Lung (tissue), 12 donors: ENCODE data around the gene EYS. TPM values are rescaled to one million over a fixed set of nuclear protein-coding genes. Genes with fewer than 3 reads are reported as not detected.
A peak's percentile ranks its signal among the peaks of the same experiment; 100 is the strongest.

ENCODE experiments used
- ATAC-seq: fragments of 200-7000 bp; cut with Tn5 transposase; one replicate; pipeline ENCODE4 v1.9.1; 2020; ENCODE audit warnings: moderate number of reproducible peaks; ENCODE audit not compliant: insufficient read depth, low FRiP score
- DNase-seq, 3 donors: peaks; one replicate each; pipeline ENCODE4 v3.0.0-alpha.2; 2013 to 2017
- H3K27ac ChIP-seq, 2 donors: one replicate each; pipeline ENCODE4 v1.5.1; 2013; ENCODE audit warnings: mild to moderate bottlenecking in 2 of 2, moderate library complexity in 2 of 2, control low read depth in 1 of 2, inconsistent platforms in 1 of 2, low read depth in 1 of 2, low read length in 1 of 2
- H3K27me3 ChIP-seq, 3 donors: one replicate each; pipeline ENCODE4 v1.5.1; 2013; ENCODE audit warnings: low read length in 2 of 3; ENCODE audit not compliant: control insufficient read depth in 3 of 3, insufficient read depth in 3 of 3
- H3K36me3 ChIP-seq, 4 donors: one replicate each; pipeline ENCODE4 v1.5.1; 2013; ENCODE audit warnings: low read length in 4 of 4, mild to moderate bottlenecking in 1 of 4, moderate library complexity in 1 of 4; ENCODE audit not compliant: control insufficient read depth in 4 of 4, insufficient read depth in 4 of 4
- H3K4me1 ChIP-seq, 5 donors: one replicate each; pipeline ENCODE4 v1.5.1; 2013; ENCODE audit warnings: low read length in 5 of 5, mild to moderate bottlenecking in 2 of 5, moderate library complexity in 1 of 5; ENCODE audit not compliant: control insufficient read depth in 5 of 5, insufficient read depth in 5 of 5
- H3K4me3 ChIP-seq: one replicate; pipeline ENCODE4 v1.5.1; 2013; ENCODE audit warnings: mild to moderate bottlenecking, control low read depth, moderate library complexity
- H3K9ac ChIP-seq, 2 donors: one replicate each; pipeline ENCODE4 v1.5.1; 2013; ENCODE audit warnings: low read length in 2 of 2, control low read depth in 1 of 2; ENCODE audit not compliant: insufficient read depth in 1 of 2
- H3K9me3 ChIP-seq, 4 donors: one replicate each; pipeline ENCODE4 v1.5.1; 2013; ENCODE audit warnings: low read length in 3 of 4, mild to moderate bottlenecking in 1 of 4, moderate library complexity in 1 of 4; ENCODE audit not compliant: control insufficient read depth in 4 of 4, insufficient read depth in 3 of 4
- CTCF ChIP-seq: IDR thresholded peaks from 2 replicates; pipeline ENCODE4 v1.5.1; 2012; ENCODE audit warnings: mild to moderate bottlenecking; ENCODE audit errors: control extremely low read depth, extremely low read depth
- WGBS, 2 donors: extraction: QIAGEN DNeasy Blood & Tissue Kit; methylation state at CpG; one replicate each; pipeline ENCODE4 v1.1.7; 2013; 5-methylcytosine and 5-hydroxymethylcytosine counted together
- polyA plus RNA-seq, 2 donors: library from polyadenylated mRNA; stranded (reverse); fragments of 200-250 nt; gene quantifications; one replicate each; pipeline ENCODE4 v1.2.1, GENCODE V29; 2013
- total RNA-seq, 2 donors: library from RNA; depleted of rRNA in 1 of 2; stranded (reverse); fragments of >200 nt in 1 of 2; gene quantifications; one replicate each; pipeline ENCODE4 v1.2.1, GENCODE V29; 2014 to 2021
- donor health status: control.
- donor health status: control.
- donor health status: Bipolar disorder and iron deficiency.
- donor health status: healthy.
- donor health status: DM: yes; HTN: yes; CAD: no.

The EYS gene
- total and polyA plus RNA-seq, 4 donors, result 0.06 to 0.34 (median 0.12) TPM

DNA sequence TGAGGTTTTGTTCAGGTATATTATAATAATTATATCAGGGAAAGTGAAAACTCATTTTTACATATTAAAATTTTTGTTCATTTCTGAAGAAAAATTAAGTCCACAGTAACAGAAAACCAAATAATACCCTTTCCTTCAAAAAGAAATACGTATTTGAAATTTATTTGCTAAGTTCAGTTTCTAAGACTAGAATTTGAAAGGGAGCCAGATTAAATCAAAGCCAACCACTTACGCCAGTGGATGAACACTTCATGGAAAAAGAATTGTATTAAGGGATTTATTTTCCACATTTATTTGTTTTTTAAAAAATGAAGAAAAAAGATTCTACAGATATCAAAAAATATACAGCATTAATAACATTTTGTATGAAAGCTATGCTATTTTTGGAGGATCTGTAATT, 654.4 kb downstream of the EYS start:
- WGBS, 2 donors, result 63 to 67% methylated on average over 2 of the region's 2 CpGs
- no peak for ATAC-seq
- Histone ChIP-seq H3K4me3 (no peak overlapping the region), H3K9me3 (peaks cover 0 to 2% (median 0%) of the 10 kb centered on the region in 4 donors), H3K27me3 (no peaks in the 10 kb centered on the region), H3K27ac (no peak overlapping the region), H3K4me1 (no peaks in the 10 kb centered on the region), H3K36me3 (no peaks in the 10 kb centered on the region), H3K9ac (no peak overlapping the region)
- no peak for TF ChIP-seq CTCF
- DNase-seq, result peak in 2 of 3 donors; percentile 5 to 23

DNA sequence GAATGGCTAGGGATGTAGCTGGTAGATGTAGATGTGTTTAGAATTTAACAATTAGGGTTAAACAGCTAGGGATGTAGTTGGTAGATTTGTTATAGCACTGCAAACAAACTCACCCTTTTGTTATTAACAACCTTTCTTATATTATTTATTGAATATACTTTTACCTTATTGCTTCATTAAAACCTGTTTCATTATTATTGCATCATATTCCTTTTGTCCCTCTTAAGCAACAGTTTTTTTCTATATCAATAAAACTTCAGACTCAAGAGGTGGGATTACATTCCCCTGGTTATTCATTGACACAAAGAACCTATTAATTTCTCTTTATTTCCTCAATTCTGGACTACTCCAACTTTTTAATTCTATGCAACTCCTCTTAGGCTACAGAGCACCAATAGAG, 661.2 kb downstream of the EYS start:
- Histone ChIP-seq H3K36me3 (no peaks in the 10 kb centered on the region), H3K9ac (no peak overlapping the region), H3K27me3 (no peaks in the 10 kb centered on the region), H3K9me3 (peaks cover 0 to 2% (median 0%) of the 10 kb centered on the region in 4 donors), H3K27ac (no peak overlapping the region), H3K4me3 (no peak overlapping the region), H3K4me1 (no peaks in the 10 kb centered on the region)
- TF ChIP-seq CTCF, result no peak
- ATAC-seq (no peak), DNase-seq (no peak)

- no peaks in the 10 kb centered on the region for H3K36me3 ChIP-seq
- no peaks in the 10 kb centered on the region for H3K27me3 ChIP-seq
- no peaks in the 10 kb centered on the region for H3K9me3 ChIP-seq
- H3K9ac ChIP-seq, result no peak overlapping the region
- H3K4me3 ChIP-seq, result no peak overlapping the region
- TF ChIP-seq CTCF, result no peak
- no peak for DNase-seq
- WGBS, 2 donors, result 66 to 77% methylated on average over 1 of the region's 1 CpG
- no peaks in the 10 kb centered on the region for H3K4me1 ChIP-seq
- ATAC-seq, result no peak
- no peak overlapping the region for H3K27ac ChIP-seq
Measured at GRCh38 chr6:65014006-65014405, 693.0 kb downstream of the EYS start.

- Histone ChIP-seq H3K27ac (no peak overlapping the region), H3K4me3 (no peak overlapping the region), H3K9ac (no peak overlapping the region), H3K4me1 (no peaks in the 10 kb centered on the region), H3K36me3 (no peaks in the 10 kb centered on the region), H3K9me3 (peaks cover 0 to 4% (median 0%) of the 10 kb centered on the region in 4 donors), H3K27me3 (no peaks in the 10 kb centered on the region)
- no peak for TF ChIP-seq CTCF
- peak in 2 of 3 donors; percentile 6 to 34 for DNase-seq
- no peak for ATAC-seq
- 86 to 89% methylated on average over 2 of the region's 2 CpGs for WGBS, 2 donors
Measured at GRCh38 chr6:65006788-65007187, 700.2 kb downstream of the EYS start.
